Uterus (tissue), 2 donors: Measurements from ENCODE around the gene RASGRF1.

Experiments
- CTCF ChIP-seq, 4 experiments: fragments of 200-600 bp in 2 of 4; fragments of 450-650 bp in 2 of 4; sonication (generic) in 2 of 4; IDR thresholded peaks; one replicate each; pipeline ENCODE4 v1.5.1; 2016 to 2019; ENCODE audit warnings: antibody characterized with exemption in 4 of 4, mild to moderate bottlenecking in 2 of 4, moderate library complexity in 1 of 4
- POLR2A ChIP-seq, 2 donors: fragments of 450-650 bp; IDR thresholded peaks; one replicate each; pipeline ENCODE4 v1.6.1; 2016; ENCODE audit warnings: antibody characterized with exemption in 2 of 2, mild to moderate bottlenecking in 1 of 2, moderate library complexity in 1 of 2

- no peak for TF ChIP-seq CTCF (IDR thresholded peaks at IDR 0.05)
- no peak for TF ChIP-seq POLR2A (IDR thresholded peaks at IDR 0.05)
These were observed 43.7 kb downstream of the RASGRF1 start for GRCh38 chr15:79046691-79047404.
